HEK293 (cell line): ENCODE results near the gene ZSCAN9.
A peak's percentile ranks its signal among the peaks of the same experiment; 100 is the strongest.

Experiments used
- BCL11B ChIP-seq: fragments of 450-650 bp; formaldehyde crosslinking; IDR thresholded peaks from 2 replicates; pipeline ENCODE4 v1.5.1; 2016; ENCODE audit warnings: low read depth, missing biosample characterization, missing genetic modification characterization
- GLI2 ChIP-seq: fragments of 450-650 bp; formaldehyde crosslinking; IDR thresholded peaks from 2 replicates; pipeline ENCODE4; 2017; ENCODE audit warnings: missing biosample characterization, missing genetic modification characterization, low read depth, borderline replicate concordance
- KLF10 ChIP-seq: fragments of 450-650 bp; IDR thresholded peaks from 2 replicates; pipeline ENCODE4 v1.5.1; 2018; ENCODE audit warnings: missing biosample characterization, mild to moderate bottlenecking, missing genetic modification characterization
- OSR2 ChIP-seq: fragments of 450-650 bp; formaldehyde crosslinking; IDR thresholded peaks from 2 replicates; pipeline ENCODE4 v1.5.1; 2016; ENCODE audit warnings: missing biosample characterization, missing genetic modification characterization
- SP7 ChIP-seq: fragments of 450-650 bp; formaldehyde crosslinking; IDR thresholded peaks from 2 replicates; pipeline ENCODE4 v1.5.1; 2016; ENCODE audit warnings: missing biosample characterization, missing genetic modification characterization
- TRIM28 ChIP-seq: IDR thresholded peaks from 2 replicates; pipeline ENCODE4 v1.6.1; 2011; ENCODE audit warnings: low read length, control low read depth, borderline replicate concordance
- WT1 ChIP-seq: fragments of 450-650 bp; formaldehyde crosslinking; IDR thresholded peaks from 2 replicates; pipeline ENCODE4 v1.5.1; 2016; ENCODE audit warnings: missing biosample characterization, missing genetic modification characterization
- YY2 ChIP-seq: fragments of 450-650 bp; formaldehyde crosslinking; IDR thresholded peaks from 2 replicates; pipeline ENCODE4 v1.5.1; 2016; ENCODE audit warnings: missing biosample characterization, missing genetic modification characterization
- ZBTB21 ChIP-seq: fragments of 450-650 bp; formaldehyde crosslinking; IDR thresholded peaks from 2 replicates; pipeline ENCODE4 v1.5.1; 2017; ENCODE audit warnings: missing biosample characterization, missing genetic modification characterization
- ZEB2 ChIP-seq: fragments of 450-650 bp; formaldehyde crosslinking; IDR thresholded peaks from 2 replicates; pipeline ENCODE4 v1.5.1; 2016; ENCODE audit warnings: missing biosample characterization, missing genetic modification characterization
- ZFHX2 ChIP-seq: fragments of 450-650 bp; formaldehyde crosslinking; conservative IDR thresholded peaks from 2 replicates; pipeline ENCODE4 v1.5.1; 2016; ENCODE audit warnings: missing biosample characterization, missing genetic modification characterization
- ZFP3 ChIP-seq: fragments of 450-650 bp; formaldehyde crosslinking; IDR thresholded peaks from 2 replicates; pipeline ENCODE4 v1.5.1; 2016; ENCODE audit warnings: low read depth, missing biosample characterization, missing genetic modification characterization
- ZFP37 ChIP-seq: fragments of 450-650 bp; formaldehyde crosslinking; IDR thresholded peaks from 2 replicates; pipeline ENCODE4 v1.5.1; 2016; ENCODE audit warnings: missing biosample characterization, missing genetic modification characterization
- ZIC2 ChIP-seq: fragments of 450-650 bp; formaldehyde crosslinking; IDR thresholded peaks from 2 replicates; pipeline ENCODE4 v1.5.1; 2016; ENCODE audit warnings: missing biosample characterization, missing genetic modification characterization
- ZNF114 ChIP-seq: fragments of 450-650 bp; formaldehyde crosslinking; IDR thresholded peaks from 2 replicates; pipeline ENCODE4 v1.5.0; 2017; ENCODE audit warnings: missing biosample characterization, missing genetic modification characterization
- ZNF175 ChIP-seq: fragments of 450-650 bp; formaldehyde crosslinking; IDR thresholded peaks from 2 replicates; pipeline ENCODE4 v1.5.1; 2016; ENCODE audit warnings: missing biosample characterization, missing genetic modification characterization
- ZNF211 ChIP-seq: fragments of 450-650 bp; formaldehyde crosslinking; IDR thresholded peaks from 2 replicates; pipeline ENCODE4 v1.5.1; 2016; ENCODE audit warnings: low read depth, missing biosample characterization, missing genetic modification characterization
- ZNF274 ChIP-seq, 2 experiments: fragments of 200-500 bp in 1 of 2; fragments of 450-650 bp in 1 of 2; sonication (Bioruptor generic) in 1 of 2; formaldehyde crosslinking in 1 of 2; IDR thresholded peaks; 2 replicates each; pipeline versions ENCODE4 v1.5.1 to v1.6.1; 2014 to 2016; ENCODE audit warnings: borderline replicate concordance in 1 of 2, inconsistent platforms in 1 of 2, low read length in 1 of 2, missing biosample characterization in 1 of 2, missing genetic modification characterization in 1 of 2
- ZNF404 ChIP-seq: fragments of 450-650 bp; formaldehyde crosslinking; IDR thresholded peaks from 2 replicates; pipeline ENCODE4 v1.5.1; 2017; ENCODE audit warnings: missing biosample characterization, missing genetic modification characterization
- ZNF501 ChIP-seq: fragments of 450-650 bp; formaldehyde crosslinking; IDR thresholded peaks from 2 replicates; pipeline ENCODE4 v1.5.1; 2016; ENCODE audit warnings: missing biosample characterization, missing genetic modification characterization
- ZNF549 ChIP-seq: fragments of 450-650 bp; IDR thresholded peaks from 2 replicates; pipeline ENCODE4 v1.5.1; 2018; ENCODE audit warnings: missing biosample characterization, missing genetic modification characterization, mild to moderate bottlenecking, inconsistent platforms, moderate library complexity
- ZNF571 ChIP-seq: fragments of 450-650 bp; formaldehyde crosslinking; IDR thresholded peaks from 2 replicates; pipeline ENCODE4 v1.5.0; 2017; ENCODE audit warnings: missing biosample characterization, missing genetic modification characterization
- ZNF585B ChIP-seq: fragments of 450-650 bp; formaldehyde crosslinking; IDR thresholded peaks from 2 replicates; pipeline ENCODE4 v1.5.1; 2016; ENCODE audit warnings: missing biosample characterization, missing genetic modification characterization
- ZNF621 ChIP-seq: fragments of 450-650 bp; formaldehyde crosslinking; IDR thresholded peaks from 2 replicates; pipeline ENCODE4 v1.5.1; 2017; ENCODE audit warnings: missing biosample characterization, missing genetic modification characterization
- ZNF658 ChIP-seq: fragments of 450-650 bp; formaldehyde crosslinking; IDR thresholded peaks from 2 replicates; pipeline ENCODE4; 2016; ENCODE audit warnings: missing biosample characterization, missing genetic modification characterization
- ZNF768 ChIP-seq: fragments of 450-650 bp; formaldehyde crosslinking; IDR thresholded peaks from 2 replicates; pipeline ENCODE4 v1.5.1; 2018; ENCODE audit warnings: missing biosample characterization, mild to moderate bottlenecking, missing genetic modification characterization
- ZNF776 ChIP-seq: fragments of 450-650 bp; formaldehyde crosslinking; IDR thresholded peaks from 2 replicates; pipeline ENCODE4 v1.5.0; 2017; ENCODE audit warnings: missing biosample characterization, missing genetic modification characterization, borderline replicate concordance
- TF ChIP-seq, protein P1 (sequence below): fragments of 450-650 bp; formaldehyde crosslinking; IDR thresholded peaks from 2 replicates; pipeline ENCODE4 v1.5.1; 2016; ENCODE audit warnings: missing biosample characterization, missing genetic modification characterization
- TF ChIP-seq, protein P2 (sequence below): fragments of 450-650 bp; formaldehyde crosslinking; IDR thresholded peaks from 2 replicates; pipeline ENCODE4 v1.5.1; 2016; ENCODE audit warnings: missing biosample characterization, missing genetic modification characterization
- TF ChIP-seq, protein P3 (sequence below): fragments of 450-650 bp; formaldehyde crosslinking; IDR thresholded peaks from 2 replicates; pipeline ENCODE4 v1.5.1; 2016; ENCODE audit warnings: missing biosample characterization, missing genetic modification characterization
- TF ChIP-seq, protein P4 (sequence below): fragments of 450-650 bp; formaldehyde crosslinking; IDR thresholded peaks from 2 replicates; pipeline ENCODE4 v1.5.1; 2016; ENCODE audit warnings: missing biosample characterization, missing genetic modification characterization
- TF ChIP-seq, protein P5 (sequence below): fragments of 450-650 bp; formaldehyde crosslinking; IDR thresholded peaks from 2 replicates; pipeline ENCODE4 v1.5.1; 2016; ENCODE audit warnings: missing biosample characterization, missing genetic modification characterization, low read depth

ZSCAN9 gene

GRCh38 chr6:28212510-28213212 is 12.4 kb upstream of the ZSCAN9 start (continued):
- TF ChIP-seq, protein P1, sequence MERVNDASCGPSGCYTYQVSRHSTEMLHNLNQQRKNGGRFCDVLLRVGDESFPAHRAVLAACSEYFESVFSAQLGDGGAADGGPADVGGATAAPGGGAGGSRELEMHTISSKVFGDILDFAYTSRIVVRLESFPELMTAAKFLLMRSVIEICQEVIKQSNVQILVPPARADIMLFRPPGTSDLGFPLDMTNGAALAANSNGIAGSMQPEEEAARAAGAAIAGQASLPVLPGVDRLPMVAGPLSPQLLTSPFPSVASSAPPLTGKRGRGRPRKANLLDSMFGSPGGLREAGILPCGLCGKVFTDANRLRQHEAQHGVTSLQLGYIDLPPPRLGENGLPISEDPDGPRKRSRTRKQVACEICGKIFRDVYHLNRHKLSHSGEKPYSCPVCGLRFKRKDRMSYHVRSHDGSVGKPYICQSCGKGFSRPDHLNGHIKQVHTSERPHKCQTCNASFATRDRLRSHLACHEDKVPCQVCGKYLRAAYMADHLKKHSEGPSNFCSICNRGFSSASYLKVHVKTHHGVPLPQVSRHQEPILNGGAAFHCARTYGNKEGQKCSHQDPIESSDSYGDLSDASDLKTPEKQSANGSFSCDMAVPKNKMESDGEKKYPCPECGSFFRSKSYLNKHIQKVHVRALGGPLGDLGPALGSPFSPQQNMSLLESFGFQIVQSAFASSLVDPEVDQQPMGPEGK (tag by site-specific recombination): 0 out of 2 replicates have a peak, but pooled peaks have one; percentile 39
- TF ChIP-seq ZNF404: no peak
- TF ChIP-seq, protein P2, sequence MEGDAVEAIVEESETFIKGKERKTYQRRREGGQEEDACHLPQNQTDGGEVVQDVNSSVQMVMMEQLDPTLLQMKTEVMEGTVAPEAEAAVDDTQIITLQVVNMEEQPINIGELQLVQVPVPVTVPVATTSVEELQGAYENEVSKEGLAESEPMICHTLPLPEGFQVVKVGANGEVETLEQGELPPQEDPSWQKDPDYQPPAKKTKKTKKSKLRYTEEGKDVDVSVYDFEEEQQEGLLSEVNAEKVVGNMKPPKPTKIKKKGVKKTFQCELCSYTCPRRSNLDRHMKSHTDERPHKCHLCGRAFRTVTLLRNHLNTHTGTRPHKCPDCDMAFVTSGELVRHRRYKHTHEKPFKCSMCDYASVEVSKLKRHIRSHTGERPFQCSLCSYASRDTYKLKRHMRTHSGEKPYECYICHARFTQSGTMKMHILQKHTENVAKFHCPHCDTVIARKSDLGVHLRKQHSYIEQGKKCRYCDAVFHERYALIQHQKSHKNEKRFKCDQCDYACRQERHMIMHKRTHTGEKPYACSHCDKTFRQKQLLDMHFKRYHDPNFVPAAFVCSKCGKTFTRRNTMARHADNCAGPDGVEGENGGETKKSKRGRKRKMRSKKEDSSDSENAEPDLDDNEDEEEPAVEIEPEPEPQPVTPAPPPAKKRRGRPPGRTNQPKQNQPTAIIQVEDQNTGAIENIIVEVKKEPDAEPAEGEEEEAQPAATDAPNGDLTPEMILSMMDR: no peak; the same call in 1 of the 2 replicates
- peak; percentile 78; the same call in 1 of the 2 replicates for TF ChIP-seq KLF10 (tag by site-specific recombination)
- no peak for TF ChIP-seq ZNF658
- TF ChIP-seq ZNF768 (tag by site-specific recombination): no peak
- TF ChIP-seq ZFP37 (tag by site-specific recombination): peak; percentile 84
- peak; percentile 91 for TF ChIP-seq ZNF501 (tag by site-specific recombination)
- TF ChIP-seq ZNF571 (tag by site-specific recombination): no peak
- peak; percentile 98 for TF ChIP-seq SP7
- TF ChIP-seq BCL11B (tag by site-specific recombination): peak; percentile 73; the same call in 1 of the 2 replicates
- no peak for TF ChIP-seq ZFP3 (tag by site-specific recombination)
- TF ChIP-seq ZNF114 (tag by site-specific recombination): no peak
- TF ChIP-seq, protein P3, sequence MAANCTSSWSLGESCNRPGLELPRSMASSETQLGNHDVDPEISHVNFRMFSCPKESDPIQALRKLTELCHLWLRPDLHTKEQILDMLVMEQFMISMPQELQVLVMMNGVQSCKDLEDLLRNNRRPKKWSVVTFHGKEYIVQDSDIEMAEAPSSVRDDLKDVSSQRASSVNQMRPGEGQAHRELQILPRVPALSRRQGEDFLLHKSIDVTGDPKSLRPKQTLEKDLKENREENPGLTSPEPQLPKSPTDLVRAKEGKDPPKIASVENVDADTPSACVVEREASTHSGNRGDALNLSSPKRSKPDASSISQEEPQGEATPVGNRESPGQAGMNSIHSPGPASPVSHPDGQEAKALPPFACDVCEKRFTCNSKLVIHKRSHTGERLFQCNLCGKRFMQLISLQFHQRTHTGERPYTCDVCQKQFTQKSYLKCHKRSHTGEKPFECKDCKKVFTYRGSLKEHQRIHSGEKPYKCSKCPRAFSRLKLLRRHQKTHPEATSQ (tag by site-specific recombination): no peak
- no peak for TF ChIP-seq ZNF621 (tag by site-specific recombination)
- TF ChIP-seq TRIM28: no peak; the same call in 1 of the 2 replicates
- TF ChIP-seq ZIC2 (tag by site-specific recombination): no peak
- TF ChIP-seq OSR2 (tag by site-specific recombination): peak; percentile 69; the same call in 1 of the 2 replicates
- no peak for TF ChIP-seq ZNF274 (IDR thresholded peaks at IDR 0.05; ENCODE audit: low read length)
- TF ChIP-seq ZNF274 (tag by site-specific recombination; IDR thresholded peaks at IDR 0.05; ENCODE audit: borderline replicate concordance): no peak
- TF ChIP-seq ZNF549 (tag by site-specific recombination): no peak; the same call in 1 of the 2 replicates
- no peak for TF ChIP-seq ZNF175
- TF ChIP-seq ZBTB21 (tag by site-specific recombination): peak; percentile 77
- TF ChIP-seq, protein P4, sequence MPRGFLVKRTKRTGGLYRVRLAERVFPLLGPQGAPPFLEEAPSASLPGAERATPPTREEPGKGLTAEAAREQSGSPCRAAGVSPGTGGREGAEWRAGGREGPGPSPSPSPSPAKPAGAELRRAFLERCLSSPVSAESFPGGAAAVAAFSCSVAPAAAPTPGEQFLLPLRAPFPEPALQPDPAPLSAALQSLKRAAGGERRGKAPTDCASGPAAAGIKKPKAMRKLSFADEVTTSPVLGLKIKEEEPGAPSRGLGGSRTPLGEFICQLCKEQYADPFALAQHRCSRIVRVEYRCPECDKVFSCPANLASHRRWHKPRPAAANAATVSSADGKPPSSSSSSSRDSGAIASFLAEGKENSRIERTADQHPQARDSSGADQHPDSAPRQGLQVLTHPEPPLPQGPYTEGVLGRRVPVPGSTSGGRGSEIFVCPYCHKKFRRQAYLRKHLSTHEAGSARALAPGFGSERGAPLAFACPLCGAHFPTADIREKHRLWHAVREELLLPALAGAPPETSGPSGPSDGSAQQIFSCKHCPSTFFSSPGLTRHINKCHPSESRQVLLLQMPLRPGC (tag by site-specific recombination): peak; percentile 83
- TF ChIP-seq ZNF585B: no peak
- TF ChIP-seq WT1: peak; percentile 90
- TF ChIP-seq, protein P5, sequence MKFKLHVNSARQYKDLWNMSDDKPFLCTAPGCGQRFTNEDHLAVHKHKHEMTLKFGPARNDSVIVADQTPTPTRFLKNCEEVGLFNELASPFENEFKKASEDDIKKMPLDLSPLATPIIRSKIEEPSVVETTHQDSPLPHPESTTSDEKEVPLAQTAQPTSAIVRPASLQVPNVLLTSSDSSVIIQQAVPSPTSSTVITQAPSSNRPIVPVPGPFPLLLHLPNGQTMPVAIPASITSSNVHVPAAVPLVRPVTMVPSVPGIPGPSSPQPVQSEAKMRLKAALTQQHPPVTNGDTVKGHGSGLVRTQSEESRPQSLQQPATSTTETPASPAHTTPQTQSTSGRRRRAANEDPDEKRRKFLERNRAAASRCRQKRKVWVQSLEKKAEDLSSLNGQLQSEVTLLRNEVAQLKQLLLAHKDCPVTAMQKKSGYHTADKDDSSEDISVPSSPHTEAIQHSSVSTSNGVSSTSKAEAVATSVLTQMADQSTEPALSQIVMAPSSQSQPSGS (tag by site-specific recombination): peak; percentile 91
- no peak for TF ChIP-seq ZNF776 (tag by site-specific recombination)
- no peak for TF ChIP-seq ZNF211 (tag by site-specific recombination)
- peak; percentile 55; the same call in 1 of the 2 replicates for TF ChIP-seq YY2 (tag by site-specific recombination)
- TF ChIP-seq ZEB2: peak; percentile 96
- TF ChIP-seq ZFHX2 (tag by site-specific recombination): no peak
- TF ChIP-seq GLI2: peak; percentile 61; the same call in 1 of the 2 replicates
